ENCODE data around the gene RAC3.

The RAC3 gene

DNA sequence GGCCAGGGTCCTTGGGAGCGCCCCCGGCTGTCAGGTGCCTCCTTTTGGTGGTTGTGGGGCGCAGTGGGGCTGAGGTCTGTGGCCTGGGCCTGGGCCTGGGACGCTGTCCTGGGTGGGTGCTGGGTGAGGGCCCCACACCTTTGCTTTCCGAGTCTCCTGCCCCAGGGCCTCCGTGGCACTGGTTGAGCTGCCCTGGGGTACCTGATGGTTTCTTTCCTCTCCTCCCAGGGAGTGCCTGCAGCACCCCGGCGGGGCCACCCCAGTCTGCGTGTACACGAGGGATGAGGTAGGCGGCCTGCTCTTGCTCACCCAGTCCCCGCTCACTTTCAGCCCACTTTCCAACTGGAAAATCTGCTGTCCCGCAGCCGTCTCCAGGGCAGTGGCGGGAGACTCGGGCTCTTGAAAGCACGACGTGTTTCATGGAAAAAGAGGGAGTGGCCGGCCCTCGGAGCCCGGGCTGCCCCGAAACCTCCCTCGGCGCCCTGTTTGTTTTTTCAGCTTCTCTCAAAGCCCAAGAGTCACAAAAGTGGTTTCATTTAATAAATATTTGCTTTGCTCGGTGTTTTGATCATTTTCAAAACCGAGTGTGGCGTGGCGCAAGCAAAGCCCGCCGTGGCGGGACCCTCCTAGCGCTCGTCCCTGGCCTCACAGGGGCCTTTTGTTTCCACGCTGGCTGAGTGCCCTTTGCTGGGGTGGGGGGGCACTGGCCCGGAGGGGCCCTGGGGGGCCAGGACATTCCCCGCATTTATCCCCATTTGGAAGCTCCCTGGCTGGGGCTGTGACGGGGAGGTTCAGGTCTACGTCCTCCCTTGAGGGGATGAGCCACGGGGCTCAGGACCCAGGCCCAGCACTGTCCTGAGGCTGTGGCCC lies 36.6 kb upstream of the RAC3 start:
- H2BK12ac ChIP-seq (ENCODE audit: low read length), result no peak overlapping the region
- H3K9me3 ChIP-seq (replicated peaks in 1 of 2; ENCODE audit: control insufficient read depth in 2 of 2, insufficient read depth in 1 of 2, low read depth in 1 of 2, low read length in 2 of 2), result peaks cover 3 to 8% of the 10 kb centered on the region in 2 donors
- peak overlapping the region; percentile 82 for H2BK5ac ChIP-seq (ENCODE audit: low read length)
- H3K27me3 ChIP-seq (ENCODE audit: control insufficient read depth in 3 of 3, insufficient read depth in 3 of 3, low read depth in 1 of 3, low read length in 3 of 3), result no peaks in the 10 kb centered on the region
- no peak overlapping the region for H3K4ac ChIP-seq (ENCODE audit: low read length)
- H2AK5ac ChIP-seq (ENCODE audit: low read depth, low read length), result peak overlapping the region; percentile 96
- H3K4me1 ChIP-seq (ENCODE audit: control insufficient read depth in 2 of 2, insufficient read depth in 1 of 2, low read depth in 1 of 2, low read length in 2 of 2), result peaks cover 25 to 29% of the 10 kb centered on the region in 2 donors
- H2BK15ac ChIP-seq (ENCODE audit: low read length), result no peak overlapping the region
- WGBS, 2 donors (ENCODE audit: extremely low coverage in 2 of 2, insufficient read length in 2 of 2, insufficient replicate concordance in 1 of 2), result no CpG with 5 or more reads among the region's 39 CpGs
- peak overlapping the region; percentile 87 for H3K18ac ChIP-seq (ENCODE audit: low read length)
- H4K91ac ChIP-seq (ENCODE audit: low read depth, low read length, poor library complexity), result no peak overlapping the region
- no peak overlapping the region for H2AFZ ChIP-seq (ENCODE audit: low read length)
- peak overlapping the region; percentile 67 for H3K14ac ChIP-seq (ENCODE audit: low read length)
- H3K4me2 ChIP-seq (ENCODE audit: insufficient read depth, low read length, poor library complexity, severe bottlenecking), result no peak overlapping the region
- peak overlapping the region; percentile 22 for H3K27ac ChIP-seq (replicated peaks; ENCODE audit: low read length)
- no peak for DNase-seq (ENCODE audit: low spot score)
- H4K8ac ChIP-seq (ENCODE audit: low read depth, low read length), result peak overlapping the region; percentile 82
- H3K4me3 ChIP-seq (ENCODE audit: low read length in 2 of 2), result no peak overlapping the region
- peak overlapping the region; percentile 77 for H3K9ac ChIP-seq (ENCODE audit: low read depth, low read length, poor library complexity)
- no peak overlapping the region for H2BK120ac ChIP-seq (ENCODE audit: low read depth, low read length)
- peak overlapping the region; percentile 73 for H3K23ac ChIP-seq (ENCODE audit: low read depth, low read length, poor library complexity)
- peaks cover 12% of the 10 kb centered on the region for H3K79me1 ChIP-seq (ENCODE audit: low read depth, low read length)
- H3K36me3 ChIP-seq (replicated peaks in 1 of 2; ENCODE audit: control insufficient read depth in 2 of 2, insufficient read depth in 2 of 2, low read length in 2 of 2), result peaks cover 0 to 7% of the 10 kb centered on the region in 2 donors

DNA sequence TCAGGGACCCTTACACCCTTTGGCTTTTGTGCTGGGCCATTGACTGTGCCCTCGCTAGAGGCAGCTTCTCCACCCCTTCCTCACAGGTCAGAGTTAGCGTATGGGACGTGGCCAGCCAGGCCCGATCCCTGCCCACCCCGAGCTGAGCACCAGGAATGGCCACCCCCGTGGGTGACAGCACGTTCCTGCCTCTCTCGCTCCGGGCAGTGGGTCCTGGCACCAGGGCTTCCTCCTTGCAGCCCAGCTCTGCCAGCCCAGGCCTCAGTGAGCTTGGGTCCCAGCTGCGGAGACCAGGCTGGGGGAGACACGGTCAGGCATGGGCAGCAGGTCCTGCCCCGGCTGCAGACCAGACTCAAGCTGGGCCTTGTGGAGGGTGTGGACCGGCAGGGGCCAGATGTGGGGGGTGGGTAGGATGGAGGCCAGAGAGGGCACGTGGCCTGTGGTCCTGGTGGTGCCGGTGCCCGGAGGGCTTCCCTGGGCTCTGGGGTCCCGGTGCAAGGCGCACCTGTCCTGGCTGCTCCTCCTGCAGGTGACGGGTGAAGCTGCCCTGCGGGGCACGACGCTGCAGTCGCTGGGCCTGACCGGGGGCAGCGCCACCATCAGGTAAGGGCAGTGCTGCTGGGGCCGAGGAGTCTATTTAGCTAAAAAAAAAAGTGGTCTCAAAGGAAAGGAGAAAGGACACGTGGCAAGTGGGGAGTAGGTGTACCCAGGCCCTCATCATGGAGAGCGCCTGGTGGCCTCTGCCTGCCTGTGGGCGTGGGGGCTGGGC lies 35.8 kb upstream of the RAC3 start:
- Histone ChIP-seq H3K4me3 (ENCODE audit: low read length in 2 of 2) (no peak overlapping the region), H3K79me1 (ENCODE audit: low read depth, low read length) (peaks cover 16% of the 10 kb centered on the region), H2BK12ac (ENCODE audit: low read length) (peak overlapping the region; percentile 97), H2AFZ (ENCODE audit: low read length) (no peak overlapping the region), H2BK15ac (ENCODE audit: low read length) (no peak overlapping the region), H3K9ac (ENCODE audit: low read depth, low read length, poor library complexity) (peak overlapping the region; percentile 77), H3K27ac (replicated peaks; ENCODE audit: low read length) (peak overlapping the region; percentile 17), H3K23ac (ENCODE audit: low read depth, low read length, poor library complexity) (peak overlapping the region; percentile 73), H3K36me3 (replicated peaks in 1 of 2; ENCODE audit: control insufficient read depth in 2 of 2, insufficient read depth in 2 of 2, low read length in 2 of 2) (peaks cover 0 to 7% of the 10 kb centered on the region in 2 donors), H3K4me2 (ENCODE audit: insufficient read depth, low read length, poor library complexity, severe bottlenecking) (no peak overlapping the region), H2BK5ac (ENCODE audit: low read length) (peak overlapping the region; percentile 82), H3K4ac (ENCODE audit: low read length) (no peak overlapping the region), H3K9me3 (replicated peaks in 1 of 2; ENCODE audit: control insufficient read depth in 2 of 2, insufficient read depth in 1 of 2, low read depth in 1 of 2, low read length in 2 of 2) (peaks cover 3 to 4% of the 10 kb centered on the region in 2 donors), H2BK120ac (ENCODE audit: low read depth, low read length) (peak overlapping the region; percentile 89), H4K8ac (ENCODE audit: low read depth, low read length) (peak overlapping the region; percentile 82), H4K91ac (ENCODE audit: low read depth, low read length, poor library complexity) (no peak overlapping the region), H2AK5ac (ENCODE audit: low read depth, low read length) (peak overlapping the region; percentile 70), H3K27me3 (ENCODE audit: control insufficient read depth in 3 of 3, insufficient read depth in 3 of 3, low read depth in 1 of 3, low read length in 3 of 3) (no peaks in the 10 kb centered on the region), H3K4me1 (ENCODE audit: control insufficient read depth in 2 of 2, insufficient read depth in 1 of 2, low read depth in 1 of 2, low read length in 2 of 2) (peaks cover 25 to 29% of the 10 kb centered on the region in 2 donors), H3K18ac (ENCODE audit: low read length) (peak overlapping the region; percentile 87), H3K14ac (ENCODE audit: low read length) (peak overlapping the region; percentile 38)
- no CpG with 5 or more reads among the region's 29 CpGs for WGBS, 2 donors (ENCODE audit: extremely low coverage in 2 of 2, insufficient read length in 2 of 2, insufficient replicate concordance in 1 of 2)
- no peak for DNase-seq (ENCODE audit: low spot score)

DNA sequence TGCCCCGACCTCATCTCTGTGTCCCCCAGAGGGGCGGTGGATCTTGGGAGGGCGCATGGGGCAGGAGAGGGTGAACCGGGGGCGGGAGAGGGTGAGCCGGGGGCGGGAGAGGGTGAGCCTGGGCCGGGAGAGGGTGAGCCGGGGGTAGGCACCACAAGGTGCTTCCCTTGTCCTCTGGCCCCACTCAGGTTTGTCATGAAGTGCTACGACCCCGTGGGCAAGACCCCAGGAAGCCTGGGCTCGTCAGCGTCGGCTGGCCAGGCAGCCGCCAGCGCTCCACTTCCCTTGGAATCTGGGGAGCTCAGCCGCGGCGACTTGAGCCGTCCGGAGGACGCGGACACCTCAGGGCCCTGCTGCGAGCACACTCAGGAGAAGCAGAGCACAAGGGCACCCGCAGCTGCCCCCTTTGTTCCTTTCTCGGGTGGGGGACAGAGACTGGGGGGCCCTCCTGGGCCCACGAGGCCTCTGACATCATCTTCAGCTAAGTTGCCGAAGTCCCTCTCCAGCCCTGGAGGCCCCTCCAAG lies 35.2 kb upstream of the RAC3 start:
- no peak overlapping the region for H3K4me2 ChIP-seq (ENCODE audit: insufficient read depth, low read length, poor library complexity, severe bottlenecking)
- peaks cover 17% of the 10 kb centered on the region for H3K79me1 ChIP-seq (ENCODE audit: low read depth, low read length)
- H4K91ac ChIP-seq (ENCODE audit: low read depth, low read length, poor library complexity), result no peak overlapping the region
- H2BK12ac ChIP-seq (ENCODE audit: low read length), result no peak overlapping the region
- no peak overlapping the region for H3K4ac ChIP-seq (ENCODE audit: low read length)
- H3K18ac ChIP-seq (ENCODE audit: low read length), result no peak overlapping the region
- DNase-seq (ENCODE audit: low spot score), result no peak
- H4K8ac ChIP-seq (ENCODE audit: low read depth, low read length), result no peak overlapping the region
- no peak overlapping the region for H3K27ac ChIP-seq (replicated peaks; ENCODE audit: low read length)
- no peaks in the 10 kb centered on the region for H3K27me3 ChIP-seq (ENCODE audit: control insufficient read depth in 3 of 3, insufficient read depth in 3 of 3, low read depth in 1 of 3, low read length in 3 of 3)
- H2BK15ac ChIP-seq (ENCODE audit: low read length), result no peak overlapping the region
- peaks cover 0 to 7% of the 10 kb centered on the region in 2 donors for H3K36me3 ChIP-seq (replicated peaks in 1 of 2; ENCODE audit: control insufficient read depth in 2 of 2, insufficient read depth in 2 of 2, low read length in 2 of 2)
- no peak overlapping the region for H2BK5ac ChIP-seq (ENCODE audit: low read length)
- no peak overlapping the region for H3K23ac ChIP-seq (ENCODE audit: low read depth, low read length, poor library complexity)
- peak overlapping the region; percentile 44 for H3K9ac ChIP-seq (ENCODE audit: low read depth, low read length, poor library complexity)
- no peak overlapping the region for H2BK120ac ChIP-seq (ENCODE audit: low read depth, low read length)
- no peak overlapping the region for H2AFZ ChIP-seq (ENCODE audit: low read length)
- H3K4me1 ChIP-seq (ENCODE audit: control insufficient read depth in 2 of 2, insufficient read depth in 1 of 2, low read depth in 1 of 2, low read length in 2 of 2), result peaks cover 25 to 27% of the 10 kb centered on the region in 2 donors
- WGBS, 2 donors (ENCODE audit: extremely low coverage in 2 of 2, insufficient read length in 2 of 2, insufficient replicate concordance in 1 of 2), result no CpG with 5 or more reads among the region's 28 CpGs
- H3K9me3 ChIP-seq (replicated peaks in 1 of 2; ENCODE audit: control insufficient read depth in 2 of 2, insufficient read depth in 1 of 2, low read depth in 1 of 2, low read length in 2 of 2), result peaks cover 0 to 3% of the 10 kb centered on the region in 2 donors
- H3K4me3 ChIP-seq (ENCODE audit: low read length in 2 of 2), result no peak overlapping the region
- H3K14ac ChIP-seq (ENCODE audit: low read length), result no peak overlapping the region
- peak overlapping the region; percentile 70 for H2AK5ac ChIP-seq (ENCODE audit: low read depth, low read length)
